Ishikawa (cell line): ENCODE measurements around the gene PROM1.

Source experiments
- CEBPB ChIP-seq: IDR thresholded peaks from 2 replicates; pipeline ENCODE4 v1.6.1; 2012
- CREB1 ChIP-seq: IDR thresholded peaks from 2 replicates; pipeline ENCODE4 v1.6.1; 2012; ENCODE audit warnings: low read depth
- EGR1 ChIP-seq: IDR thresholded peaks from 2 replicates; pipeline ENCODE4 v1.6.1; 2012
- EP300 ChIP-seq: IDR thresholded peaks from 2 replicates; pipeline ENCODE4 v1.6.1; 2012; ENCODE audit warnings: borderline replicate concordance
- FOXM1 ChIP-seq: IDR thresholded peaks from 2 replicates; pipeline ENCODE4 v1.6.1; 2012; ENCODE audit warnings: low read depth, borderline replicate concordance
- NFIC ChIP-seq: IDR thresholded peaks from 2 replicates; pipeline ENCODE4 v1.6.1; 2012
- RAD21 ChIP-seq: IDR thresholded peaks from 2 replicates; pipeline ENCODE4 v1.6.1; 2012; ENCODE audit warnings: low read depth
- TAF1 ChIP-seq: IDR thresholded peaks from 2 replicates; pipeline ENCODE4 v1.6.1; 2012; ENCODE audit warnings: low read depth, mild to moderate bottlenecking
- TCF12 ChIP-seq: IDR thresholded peaks from 2 replicates; pipeline ENCODE4 v1.6.1; 2012; ENCODE audit warnings: low read depth
- TEAD4 ChIP-seq: IDR thresholded peaks from 2 replicates; pipeline ENCODE4 v1.6.1; 2012
- YY1 ChIP-seq: IDR thresholded peaks from 2 replicates; pipeline ENCODE4 v1.6.1; 2012; ENCODE audit warnings: low read depth
- ZBTB7A ChIP-seq: IDR thresholded peaks from 2 replicates; pipeline ENCODE4 v1.6.1; 2012; ENCODE audit warnings: low read depth
- TF ChIP-seq, protein P1 (sequence below): IDR thresholded peaks from 2 replicates; pipeline ENCODE4 v1.6.1; 2012
- TF ChIP-seq, protein P2 (sequence below): IDR thresholded peaks from 2 replicates; pipeline ENCODE4 v1.6.1; 2012; ENCODE audit warnings: low read depth, mild to moderate bottlenecking
- TF ChIP-seq, protein P3 (sequence below): IDR thresholded peaks from 2 replicates; pipeline ENCODE4 v1.6.1; 2012

Gene PROM1

DNA sequence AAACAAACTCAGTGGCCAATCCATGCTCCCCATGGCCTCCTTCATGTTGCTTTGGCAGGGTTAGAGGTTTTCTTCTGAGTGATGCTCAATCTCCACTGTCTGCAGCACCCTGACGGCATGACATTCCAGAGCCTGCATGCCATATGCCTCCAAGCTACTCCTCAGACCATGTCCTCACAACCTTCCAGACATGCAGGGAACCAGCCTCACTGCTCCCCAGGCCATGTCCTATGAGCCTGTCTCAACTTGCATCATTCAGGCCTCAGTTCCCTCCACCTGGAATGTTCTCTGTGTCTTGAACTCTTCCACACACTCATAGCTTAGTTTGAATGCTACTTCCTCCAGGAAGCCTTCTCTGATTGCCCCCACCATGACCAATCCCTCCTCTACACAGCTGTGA lies 18.8 kb downstream of the PROM1 start:
- no peak for TF ChIP-seq YY1
- TF ChIP-seq NFIC = no peak
- TF ChIP-seq EP300 = no peak
- TF ChIP-seq, protein P1, sequence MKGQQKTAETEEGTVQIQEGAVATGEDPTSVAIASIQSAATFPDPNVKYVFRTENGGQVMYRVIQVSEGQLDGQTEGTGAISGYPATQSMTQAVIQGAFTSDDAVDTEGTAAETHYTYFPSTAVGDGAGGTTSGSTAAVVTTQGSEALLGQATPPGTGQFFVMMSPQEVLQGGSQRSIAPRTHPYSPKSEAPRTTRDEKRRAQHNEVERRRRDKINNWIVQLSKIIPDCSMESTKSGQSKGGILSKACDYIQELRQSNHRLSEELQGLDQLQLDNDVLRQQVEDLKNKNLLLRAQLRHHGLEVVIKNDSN = no peak
- no peak for TF ChIP-seq ZBTB7A
- TF ChIP-seq FOXM1 = no peak
- TF ChIP-seq, protein P2, sequence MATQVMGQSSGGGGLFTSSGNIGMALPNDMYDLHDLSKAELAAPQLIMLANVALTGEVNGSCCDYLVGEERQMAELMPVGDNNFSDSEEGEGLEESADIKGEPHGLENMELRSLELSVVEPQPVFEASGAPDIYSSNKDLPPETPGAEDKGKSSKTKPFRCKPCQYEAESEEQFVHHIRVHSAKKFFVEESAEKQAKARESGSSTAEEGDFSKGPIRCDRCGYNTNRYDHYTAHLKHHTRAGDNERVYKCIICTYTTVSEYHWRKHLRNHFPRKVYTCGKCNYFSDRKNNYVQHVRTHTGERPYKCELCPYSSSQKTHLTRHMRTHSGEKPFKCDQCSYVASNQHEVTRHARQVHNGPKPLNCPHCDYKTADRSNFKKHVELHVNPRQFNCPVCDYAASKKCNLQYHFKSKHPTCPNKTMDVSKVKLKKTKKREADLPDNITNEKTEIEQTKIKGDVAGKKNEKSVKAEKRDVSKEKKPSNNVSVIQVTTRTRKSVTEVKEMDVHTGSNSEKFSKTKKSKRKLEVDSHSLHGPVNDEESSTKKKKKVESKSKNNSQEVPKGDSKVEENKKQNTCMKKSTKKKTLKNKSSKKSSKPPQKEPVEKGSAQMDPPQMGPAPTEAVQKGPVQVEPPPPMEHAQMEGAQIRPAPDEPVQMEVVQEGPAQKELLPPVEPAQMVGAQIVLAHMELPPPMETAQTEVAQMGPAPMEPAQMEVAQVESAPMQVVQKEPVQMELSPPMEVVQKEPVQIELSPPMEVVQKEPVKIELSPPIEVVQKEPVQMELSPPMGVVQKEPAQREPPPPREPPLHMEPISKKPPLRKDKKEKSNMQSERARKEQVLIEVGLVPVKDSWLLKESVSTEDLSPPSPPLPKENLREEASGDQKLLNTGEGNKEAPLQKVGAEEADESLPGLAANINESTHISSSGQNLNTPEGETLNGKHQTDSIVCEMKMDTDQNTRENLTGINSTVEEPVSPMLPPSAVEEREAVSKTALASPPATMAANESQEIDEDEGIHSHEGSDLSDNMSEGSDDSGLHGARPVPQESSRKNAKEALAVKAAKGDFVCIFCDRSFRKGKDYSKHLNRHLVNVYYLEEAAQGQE = no peak
- TF ChIP-seq TCF12 = no peak
- TF ChIP-seq CEBPB = no peak
- no peak for TF ChIP-seq RAD21
- TF ChIP-seq TEAD4 = no peak
- TF ChIP-seq, protein P3, sequence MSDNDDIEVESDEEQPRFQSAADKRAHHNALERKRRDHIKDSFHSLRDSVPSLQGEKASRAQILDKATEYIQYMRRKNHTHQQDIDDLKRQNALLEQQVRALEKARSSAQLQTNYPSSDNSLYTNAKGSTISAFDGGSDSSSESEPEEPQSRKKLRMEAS = no peak
- TF ChIP-seq EGR1 = no peak
- no peak for TF ChIP-seq TAF1
- no peak for TF ChIP-seq CREB1

DNA sequence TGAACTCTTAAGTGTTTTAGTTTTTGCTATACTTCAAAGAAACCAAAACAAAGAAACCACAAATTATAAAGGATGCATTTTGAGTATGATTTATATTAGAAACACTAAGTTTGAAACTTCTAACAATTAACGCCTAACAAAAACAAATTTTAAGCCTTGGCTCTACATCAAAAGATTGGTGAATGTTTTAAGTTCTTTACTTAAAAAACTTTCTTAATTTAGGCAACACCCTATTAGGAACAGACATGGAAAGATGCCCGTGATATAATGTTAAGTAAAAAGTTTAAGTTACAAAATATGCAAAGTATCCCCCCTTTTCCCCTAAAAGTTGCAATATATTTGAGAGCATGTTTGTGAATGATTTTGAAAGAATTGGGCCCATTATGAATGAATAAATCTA lies 21.2 kb downstream of the PROM1 start:
- TF ChIP-seq CREB1 = no peak
- TF ChIP-seq, protein P3 = no peak
- no peak for TF ChIP-seq NFIC
- TF ChIP-seq EGR1 = no peak
- TF ChIP-seq, protein P1 = no peak
- TF ChIP-seq YY1 = no peak
- no peak for TF ChIP-seq EP300
- TF ChIP-seq CEBPB = no peak
- no peak for TF ChIP-seq TCF12
- TF ChIP-seq, protein P2 = no peak
- TF ChIP-seq TEAD4 = no peak
- no peak for TF ChIP-seq FOXM1
- TF ChIP-seq TAF1 = no peak
- TF ChIP-seq ZBTB7A = no peak
- no peak for TF ChIP-seq RAD21

DNA sequence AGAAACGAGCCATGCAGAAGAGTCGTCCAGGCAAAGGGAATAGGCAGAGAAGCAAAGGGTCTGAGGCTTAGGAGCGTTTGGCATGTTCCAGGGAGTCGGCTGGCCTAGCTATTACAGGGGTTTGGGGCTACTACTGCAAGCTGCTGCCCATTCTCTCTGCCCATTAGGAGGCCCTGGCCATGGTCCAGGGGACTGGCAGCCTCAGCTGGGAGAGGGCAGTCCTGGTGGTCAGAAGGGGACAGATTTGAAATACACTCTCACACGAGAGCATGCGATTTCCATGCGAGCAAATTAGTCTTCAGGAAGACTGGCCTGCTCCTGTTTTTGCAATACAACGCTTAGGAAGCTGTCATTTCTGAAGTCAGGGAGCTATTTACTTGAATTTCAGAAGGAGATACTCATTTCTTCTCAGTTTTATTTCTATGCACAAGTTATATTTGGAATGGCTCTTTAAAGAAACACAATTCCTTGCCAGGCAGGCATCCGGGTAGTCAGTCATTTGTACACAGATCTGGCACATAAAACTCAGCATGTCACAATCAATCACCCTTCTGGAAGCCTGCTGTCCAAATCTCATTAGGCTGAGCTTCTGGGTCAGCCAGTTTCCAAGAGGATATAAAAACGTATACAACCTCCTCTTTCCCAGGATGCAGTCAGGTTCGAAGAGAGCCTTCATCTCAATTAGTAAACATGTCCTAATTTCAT lies 27.0 kb downstream of the PROM1 start:
- TF ChIP-seq CEBPB = no peak; the same call in 1 of the 2 replicates
- TF ChIP-seq EGR1 = no peak
- TF ChIP-seq YY1 = no peak
- peak; percentile 36; the same call in 1 of the 2 replicates for TF ChIP-seq TEAD4
- TF ChIP-seq, protein P3 = 0 out of 2 replicates have a peak, but pooled peaks have one; percentile 14
- TF ChIP-seq NFIC = peak; percentile 62
- TF ChIP-seq TCF12 = no peak
- no peak for TF ChIP-seq ZBTB7A
- TF ChIP-seq, protein P2 = no peak
- TF ChIP-seq, protein P1 = no peak
- peak; percentile 42; the same call in 1 of the 2 replicates for TF ChIP-seq EP300

DNA sequence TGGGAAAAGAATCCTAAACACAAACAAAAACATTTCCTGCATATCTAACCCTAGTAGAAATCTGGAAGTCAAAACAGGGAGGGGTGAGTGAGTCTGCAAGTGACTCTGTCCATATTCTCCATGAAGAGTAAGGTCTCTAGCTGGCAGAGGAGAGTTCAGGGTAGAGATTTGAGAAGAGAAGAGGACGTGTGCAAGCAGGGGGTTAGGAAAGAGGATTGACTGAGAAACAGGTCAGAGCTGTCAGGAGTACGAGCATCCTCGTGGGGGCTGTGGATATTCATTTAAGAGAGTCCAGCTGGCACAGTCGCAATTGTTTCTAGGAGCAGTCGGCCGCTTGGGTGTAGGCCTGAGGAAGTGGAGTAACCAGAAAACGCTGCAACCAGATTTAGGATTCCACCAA lies 27.9 kb downstream of the PROM1 start:
- TF ChIP-seq CREB1 = no peak
- TF ChIP-seq RAD21 = no peak
- no peak for TF ChIP-seq EP300
- TF ChIP-seq, protein P2 = no peak
- TF ChIP-seq, protein P3 = no peak
- TF ChIP-seq, protein P1 = no peak
- no peak for TF ChIP-seq TEAD4
- no peak for TF ChIP-seq CEBPB
- no peak for TF ChIP-seq FOXM1
- no peak for TF ChIP-seq EGR1
- no peak for TF ChIP-seq YY1
- TF ChIP-seq ZBTB7A = no peak
- no peak for TF ChIP-seq TCF12
- TF ChIP-seq TAF1 = no peak
- TF ChIP-seq NFIC = no peak
